Transverse colon (tissue), 4 donors: ENCODE results near the gene ADD3. TPM values are rescaled to one million over a fixed set of nuclear protein-coding genes. Genes with fewer than 3 reads are reported as not detected.

Source experiments
- DNase-seq: peaks from one replicate; pipeline ENCODE4 v3.0.0-alpha.2; 2019
- H3K27ac ChIP-seq, 4 donors: fragments of 200-600 bp; sonication (generic); 2 replicates each; pipeline ENCODE4 v1.5.1; 2016 to 2018; ENCODE audit warnings: inconsistent platforms in 4 of 4
- H3K27me3 ChIP-seq: fragments of 200-600 bp; sonication (generic); 2 replicates; pipeline ENCODE4 v1.5.1; 2017; ENCODE audit warnings: inconsistent platforms
- H3K36me3 ChIP-seq, 4 donors: fragments of 200-600 bp; sonication (generic); 2 replicates each; pipeline ENCODE4 v1.5.1; 2017 to 2019; ENCODE audit warnings: inconsistent platforms in 4 of 4
- H3K4me1 ChIP-seq, 4 donors: fragments of 200-600 bp; sonication (generic); 2 replicates each; pipeline ENCODE4 v1.5.1; 2017 to 2020; ENCODE audit warnings: inconsistent platforms in 4 of 4
- H3K4me3 ChIP-seq, 4 donors: fragments of 200-600 bp; sonication (generic); 1 replicate in 1 of 4; 2 replicates in 3 of 4; pipeline versions ENCODE4 v1.5.1 to v1.6.1; 2017 to 2019; ENCODE audit warnings: inconsistent platforms in 4 of 4
- H3K9me3 ChIP-seq, 2 donors: fragments of 200-600 bp; sonication (generic); 2 replicates each; pipeline ENCODE4 v1.5.1; 2017 to 2019; ENCODE audit warnings: inconsistent platforms in 2 of 2
- EP300 ChIP-seq: sonication (generic); formaldehyde crosslinking; IDR thresholded peaks from one replicate; pipeline ENCODE4 v1.6.1; 2017; ENCODE audit warnings: antibody characterized with exemption, low read depth
- POLR2A ChIP-seq: fragments of 450-650 bp; IDR thresholded peaks from one replicate; pipeline ENCODE4 v1.6.1; 2016; ENCODE audit warnings: antibody characterized with exemption, mild to moderate bottlenecking, moderate library complexity
- POLR2AphosphoS5 ChIP-seq, 3 donors: sonication (generic); formaldehyde crosslinking; IDR thresholded peaks; one replicate each; pipeline ENCODE4 v1.6.1; 2016; ENCODE audit warnings: antibody characterized with exemption in 3 of 3
- WGBS, 2 donors: methylation state at CpG; one replicate each; pipeline ENCODE4 v1.1.5; 2018; ENCODE audit warnings: low coverage in 1 of 2; 5-methylcytosine and 5-hydroxymethylcytosine counted together
- in situ Hi-C, 4 donors: fragments of 200-750 bp; cut with MboI; loops; one replicate each; pipeline versions ENCODE4 v1.15.0 to v1.15.1; 2017; ENCODE audit warnings: low sequenced_read_pairs in 3 of 4, low pct_ligation_motif_present in 1 of 4, low pct_unique_long_range_greater_than_20kb in 1 of 4
- intact Hi-C: fragments of 100-400 bp; cut with DNase I; formaldehyde crosslinking; loops from one replicate; pipeline ENCODE4 v1.15.1; 2023; ENCODE audit warnings: low total_unique reads
- total RNA-seq, 4 donors: library from RNA; depleted of rRNA; stranded (reverse); fragments of >200 nt; gene quantifications; one replicate each; pipeline ENCODE4 v1.1.0, GENCODE V29; 2016
- TF ChIP-seq, protein P1 (sequence below), 5 experiments: fragments of 200-600 bp in 3 of 5; fragments of 450-650 bp in 2 of 5; sonication (generic) in 3 of 5; IDR thresholded peaks; 1 replicate in 2 of 5; 2 replicates in 3 of 5; pipeline ENCODE4 v1.5.1; 2016 to 2017; ENCODE audit warnings: antibody characterized with exemption in 5 of 5, inconsistent platforms in 3 of 5, mild to moderate bottlenecking in 2 of 5, moderate library complexity in 1 of 5

The ADD3 gene
- total RNA-seq, 4 donors from 2014 or later, result 175 to 342 (median 258) TPM

DNA sequence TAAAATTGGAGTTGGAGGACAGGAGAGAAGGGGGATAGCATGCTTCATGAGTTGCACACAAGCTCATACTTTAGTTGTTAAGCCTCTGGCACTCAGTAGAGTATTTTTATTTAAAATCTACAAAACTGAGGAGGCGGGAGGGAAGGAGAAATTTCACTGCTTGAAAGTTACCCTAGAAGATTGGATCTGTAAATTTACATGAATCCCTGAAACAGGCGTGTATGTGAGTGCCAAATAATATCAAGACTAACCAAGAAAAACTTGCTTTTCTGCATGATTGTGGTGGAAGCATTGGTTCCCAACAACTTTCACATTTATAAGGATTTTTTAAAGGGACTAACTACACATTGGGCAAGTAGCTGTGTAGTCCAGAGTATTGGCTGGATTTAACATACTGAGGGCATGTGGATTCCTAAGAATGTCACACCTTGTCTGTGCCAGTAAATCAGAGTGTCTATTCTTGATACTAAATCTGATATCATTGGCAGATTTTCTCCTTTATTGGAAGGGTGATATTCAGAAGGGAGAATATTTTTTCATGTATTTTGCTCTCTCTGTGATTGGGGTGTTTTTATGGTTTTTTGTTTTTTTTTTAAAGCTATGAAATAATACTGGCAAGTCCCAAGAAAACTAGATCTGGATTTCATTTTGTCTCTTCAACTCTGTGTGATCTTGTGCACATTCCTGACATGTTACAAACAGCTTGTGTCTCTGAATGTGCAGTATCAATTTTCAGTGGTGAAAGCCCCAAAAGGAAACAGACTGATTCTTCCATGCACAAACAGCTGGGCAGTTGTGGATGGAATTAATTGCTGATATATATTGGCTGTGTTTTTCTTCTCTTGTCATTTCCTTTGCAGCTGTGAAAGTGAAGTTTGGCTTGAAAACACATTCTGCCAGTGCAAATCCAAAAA lies 67.2 kb downstream of the ADD3 start:
- H3K27ac ChIP-seq, result peak overlapping the region; percentile 78 to 86 (median 82)
- 58 to 66% methylated on average over 2 of the region's 2 CpGs for WGBS, 2 donors
- intact Hi-C loops, result no loop called here
- no peaks in the 10 kb centered on the region for H3K9me3 ChIP-seq
- in situ Hi-C loops, result no loop called here
- peak in 1 of 3 donors; percentile 32 for TF ChIP-seq POLR2AphosphoS5 (IDR thresholded peaks at IDR 0.05)
- no peak for TF ChIP-seq POLR2A
- no peak for TF ChIP-seq EP300
- TF ChIP-seq, protein P1, sequence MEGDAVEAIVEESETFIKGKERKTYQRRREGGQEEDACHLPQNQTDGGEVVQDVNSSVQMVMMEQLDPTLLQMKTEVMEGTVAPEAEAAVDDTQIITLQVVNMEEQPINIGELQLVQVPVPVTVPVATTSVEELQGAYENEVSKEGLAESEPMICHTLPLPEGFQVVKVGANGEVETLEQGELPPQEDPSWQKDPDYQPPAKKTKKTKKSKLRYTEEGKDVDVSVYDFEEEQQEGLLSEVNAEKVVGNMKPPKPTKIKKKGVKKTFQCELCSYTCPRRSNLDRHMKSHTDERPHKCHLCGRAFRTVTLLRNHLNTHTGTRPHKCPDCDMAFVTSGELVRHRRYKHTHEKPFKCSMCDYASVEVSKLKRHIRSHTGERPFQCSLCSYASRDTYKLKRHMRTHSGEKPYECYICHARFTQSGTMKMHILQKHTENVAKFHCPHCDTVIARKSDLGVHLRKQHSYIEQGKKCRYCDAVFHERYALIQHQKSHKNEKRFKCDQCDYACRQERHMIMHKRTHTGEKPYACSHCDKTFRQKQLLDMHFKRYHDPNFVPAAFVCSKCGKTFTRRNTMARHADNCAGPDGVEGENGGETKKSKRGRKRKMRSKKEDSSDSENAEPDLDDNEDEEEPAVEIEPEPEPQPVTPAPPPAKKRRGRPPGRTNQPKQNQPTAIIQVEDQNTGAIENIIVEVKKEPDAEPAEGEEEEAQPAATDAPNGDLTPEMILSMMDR (IDR thresholded peaks at IDR 0.05), result no peak
- H3K36me3 ChIP-seq, result no peaks in the 10 kb centered on the region
- peaks cover 28 to 87% (median 41%) of the 10 kb centered on the region in 4 donors for H3K4me1 ChIP-seq
- H3K27me3 ChIP-seq, result no peaks in the 10 kb centered on the region
- H3K4me3 ChIP-seq, result no peak overlapping the region
- DNase-seq, result no peak

DNA sequence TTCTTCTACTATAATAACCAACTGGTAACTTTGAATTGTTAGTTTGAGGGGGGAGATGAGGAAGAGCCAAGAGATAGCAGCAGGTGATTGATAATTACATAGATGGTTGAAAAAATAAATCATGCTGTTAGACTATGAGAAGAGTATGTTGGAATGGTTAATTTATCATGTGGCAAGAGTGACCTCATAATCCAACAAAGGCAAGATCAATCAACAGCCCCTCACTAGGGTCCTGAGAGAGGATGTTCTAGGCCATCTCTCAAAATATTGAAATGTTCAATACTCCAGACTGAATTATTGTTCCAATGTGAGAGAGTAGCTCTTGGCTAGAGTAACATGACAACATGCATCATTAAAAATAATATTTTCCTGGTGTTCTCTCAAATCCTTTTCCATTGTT lies 67.9 kb downstream of the ADD3 start:
- intact Hi-C loops, result no loop called here
- no peaks in the 10 kb centered on the region for H3K27me3 ChIP-seq
- peaks cover 34 to 87% (median 45%) of the 10 kb centered on the region in 4 donors for H3K4me1 ChIP-seq
- DNase-seq, result no peak
- no peaks in the 10 kb centered on the region for H3K9me3 ChIP-seq
- peak overlapping the region; percentile 78 to 86 (median 82) for H3K27ac ChIP-seq
- no peak overlapping the region for H3K4me3 ChIP-seq
- H3K36me3 ChIP-seq, result no peaks in the 10 kb centered on the region
- TF ChIP-seq EP300 (no peak), POLR2AphosphoS5 (IDR thresholded peaks at IDR 0.05) (no peak), POLR2A (no peak)
- TF ChIP-seq, protein P1 (IDR thresholded peaks at IDR 0.05), result no peak
- in situ Hi-C loops, result no loop called here

DNA sequence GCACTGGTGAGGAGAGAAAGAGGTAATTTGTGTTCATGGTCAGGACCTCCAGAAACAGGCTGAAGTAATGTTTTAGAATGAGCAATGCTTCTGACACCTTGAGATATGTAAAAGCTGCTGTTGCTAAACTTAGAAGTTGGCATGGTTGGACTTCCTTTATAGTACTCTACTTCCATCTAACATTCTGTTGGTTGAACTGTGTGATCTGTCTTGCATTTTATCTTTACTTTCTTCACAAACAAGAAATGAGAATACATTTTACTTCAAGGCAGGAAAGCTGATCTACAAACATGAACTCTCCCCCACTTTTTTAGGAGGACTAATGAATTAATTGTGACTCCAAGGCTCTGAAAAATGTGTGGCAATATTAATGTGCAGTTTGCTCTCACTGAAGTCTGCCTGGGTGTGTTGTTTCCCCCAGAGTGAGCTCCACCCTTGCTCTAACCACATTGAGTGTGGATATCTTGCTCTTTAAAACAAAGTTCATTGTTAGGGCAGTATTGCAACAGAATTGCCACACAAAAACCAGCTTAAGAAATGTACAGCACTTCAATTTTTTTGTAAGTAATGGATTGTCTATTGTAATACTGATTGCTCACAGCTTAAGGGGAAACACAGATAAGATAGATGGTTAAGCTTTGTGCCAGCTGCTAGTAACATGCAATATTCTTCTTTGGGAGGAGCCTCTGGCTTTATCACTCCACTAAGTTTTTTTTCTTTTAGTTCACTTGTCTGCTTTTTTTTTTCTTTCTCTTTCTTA lies 69.0 kb downstream of the ADD3 start:
- Histone ChIP-seq H3K9me3 (no peaks in the 10 kb centered on the region), H3K27ac (peak overlapping the region; percentile 78 to 86 (median 82)), H3K4me3 (peak overlapping the region in 2 of 4 donors; percentile 1 to 22), H3K36me3 (no peaks in the 10 kb centered on the region), H3K27me3 (no peaks in the 10 kb centered on the region), H3K4me1 (peaks cover 37 to 93% (median 52%) of the 10 kb centered on the region in 4 donors)
- DNase-seq, result peak; percentile 51
- TF ChIP-seq POLR2A, result no peak
- TF ChIP-seq POLR2AphosphoS5 (IDR thresholded peaks at IDR 0.05), result peak; percentile 32 to 81 (median 49)
- in situ Hi-C loops (no loop called here), intact Hi-C loops (no loop called here)

DNA sequence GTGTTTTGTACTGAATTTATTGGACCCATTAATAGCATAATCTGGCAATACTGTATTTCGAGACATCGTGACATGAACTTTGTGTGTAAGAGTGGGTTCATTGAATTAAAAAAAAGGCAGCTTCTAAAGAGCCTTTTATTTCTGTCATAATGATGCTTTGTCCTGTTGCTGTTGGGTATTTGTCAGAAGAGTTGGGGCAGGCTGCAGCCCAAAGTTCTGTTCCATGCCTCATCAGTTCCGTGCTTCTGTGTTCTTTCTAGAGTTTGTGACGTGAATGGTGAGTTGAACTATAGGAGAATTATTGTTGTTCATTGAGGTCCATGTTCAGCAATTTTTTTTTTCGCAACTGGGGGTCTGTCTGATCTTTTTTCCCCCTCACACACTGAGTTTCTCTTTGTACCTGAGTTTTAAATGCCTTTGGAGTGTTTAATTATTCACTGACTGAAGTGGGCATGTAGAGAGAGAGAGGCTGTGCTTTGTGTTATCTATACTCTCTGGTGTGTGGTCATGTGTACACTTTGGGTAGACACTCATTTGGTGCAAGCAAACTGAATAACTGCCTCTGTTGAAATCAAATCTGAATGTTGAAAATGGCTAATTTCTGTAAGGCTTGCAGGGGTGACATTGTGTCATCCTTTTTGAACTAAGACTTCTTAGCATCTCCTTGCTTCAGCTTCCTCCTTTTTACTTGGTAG lies 69.8 kb downstream of the ADD3 start:
- peaks cover 37 to 91% (median 53%) of the 10 kb centered on the region in 4 donors for H3K4me1 ChIP-seq
- intact Hi-C loops (no loop called here), in situ Hi-C loops (no loop called here)
- no peaks in the 10 kb centered on the region for H3K27me3 ChIP-seq
- peak overlapping the region; percentile 78 to 86 (median 82) for H3K27ac ChIP-seq
- peak overlapping the region in 2 of 4 donors; percentile 1 to 22 for H3K4me3 ChIP-seq
- no peaks in the 10 kb centered on the region for H3K9me3 ChIP-seq
- no peak for TF ChIP-seq POLR2A
- no peak for TF ChIP-seq POLR2AphosphoS5 (IDR thresholded peaks at IDR 0.05)
- TF ChIP-seq EP300, result no peak
- TF ChIP-seq, protein P1 (IDR thresholded peaks at IDR 0.05), result no peak
- H3K36me3 ChIP-seq, result no peaks in the 10 kb centered on the region
- WGBS, 2 donors, result 50 to 51% methylated on average over 5 of the region's 5 CpGs
- no peak for DNase-seq
